WERI-Rb-1 (cell line): ENCODE results near the gene CACNA1D.

ENCODE experiments used
- DNase-seq: peaks from one replicate; pipeline ENCODE4 v3.0.0-alpha.2; 2020
- H3K27ac ChIP-seq: fragments of 250-450 bp; sonication (Bioruptor Pico); 2 replicates; pipeline ENCODE4 v1.5.1; 2020; ENCODE audit warnings: mild to moderate bottlenecking, moderate library complexity
- H3K27me3 ChIP-seq: fragments of 250-450 bp; sonication (Bioruptor Pico); 2 replicates; pipeline ENCODE4 v1.5.1; 2021; ENCODE audit warnings: mild to moderate bottlenecking, low read depth, moderate library complexity; ENCODE audit not compliant: insufficient read depth, severe bottlenecking
- H3K36me3 ChIP-seq: fragments of 250-450 bp; sonication (Bioruptor Pico); 2 replicates; pipeline ENCODE4 v1.5.1; 2020; ENCODE audit warnings: mild to moderate bottlenecking, moderate library complexity
- H3K4me3 ChIP-seq: 2 replicates; pipeline ENCODE4 v1.5.1; 2011; ENCODE audit warnings: low read depth, mild to moderate bottlenecking, control low read depth, low read length
- H3K9me3 ChIP-seq: fragments of 250-450 bp; sonication (Bioruptor Pico); 2 replicates; pipeline ENCODE4 v1.5.1; 2021; ENCODE audit warnings: mild to moderate bottlenecking, moderate library complexity; ENCODE audit not compliant: severe bottlenecking
- CTCF ChIP-seq: IDR thresholded peaks from 2 replicates; pipeline ENCODE4 v1.5.1; 2011; ENCODE audit warnings: low read depth, mild to moderate bottlenecking, control low read depth, inconsistent platforms, low read length

The CACNA1D gene

GRCh38 chr3:53707222-53707621 is 212.8 kb downstream of the CACNA1D start:
- no peak for DNase-seq
- no peaks in the 10 kb centered on the region for H3K9me3 ChIP-seq
- no peaks in the 10 kb centered on the region for H3K27me3 ChIP-seq
- no peak overlapping the region for H3K27ac ChIP-seq
- H3K36me3 ChIP-seq: no peaks in the 10 kb centered on the region
- TF ChIP-seq CTCF: no peak
- no peak overlapping the region for H3K4me3 ChIP-seq

GRCh38 chr3:53708001-53708621 is 213.7 kb downstream of the CACNA1D start:
- Histone ChIP-seq H3K27me3 (no peaks in the 10 kb centered on the region), H3K27ac (no peak overlapping the region), H3K36me3 (no peaks in the 10 kb centered on the region), H3K9me3 (no peaks in the 10 kb centered on the region), H3K4me3 (no peak overlapping the region)
- no peak for TF ChIP-seq CTCF
- DNase-seq: no peak

GRCh38 chr3:53709256-53709655 is 214.8 kb downstream of the CACNA1D start:
- H3K9me3 ChIP-seq: no peaks in the 10 kb centered on the region
- no peaks in the 10 kb centered on the region for H3K27me3 ChIP-seq
- no peak for TF ChIP-seq CTCF
- no peak for DNase-seq
- H3K27ac ChIP-seq: no peak overlapping the region
- no peak overlapping the region for H3K4me3 ChIP-seq
- no peaks in the 10 kb centered on the region for H3K36me3 ChIP-seq

- peak; percentile 80 for DNase-seq
- Histone ChIP-seq H3K36me3 (no peaks in the 10 kb centered on the region), H3K4me3 (no peak overlapping the region), H3K27me3 (no peaks in the 10 kb centered on the region), H3K27ac (no peak overlapping the region), H3K9me3 (no peaks in the 10 kb centered on the region)
- TF ChIP-seq CTCF: peak; percentile 75
Observed at GRCh38 chr3:53709860-53710674, 215.7 kb downstream of the CACNA1D start.

- no peaks in the 10 kb centered on the region for H3K9me3 ChIP-seq
- no peak for DNase-seq
- H3K4me3 ChIP-seq: no peak overlapping the region
- no peak overlapping the region for H3K27ac ChIP-seq
- no peaks in the 10 kb centered on the region for H3K27me3 ChIP-seq
- TF ChIP-seq CTCF: no peak
- no peaks in the 10 kb centered on the region for H3K36me3 ChIP-seq
Observed at GRCh38 chr3:53711387-53711786, 217.0 kb downstream of the CACNA1D start.
